IPS-20b (cell line): ENCODE results near the gene GRIP1.

Source experiments
- H3K27ac ChIP-seq: one replicate; pipeline ENCODE4 v1.5.1; 2013; ENCODE audit warnings: low read length
- H3K27me3 ChIP-seq: 2 replicates; pipeline ENCODE4 v1.6.1; 2013; ENCODE audit warnings: mild to moderate bottlenecking, low read length, inconsistent platforms; ENCODE audit not compliant: insufficient read depth
- H3K36me3 ChIP-seq: 2 replicates; pipeline ENCODE4 v1.6.1; 2013; ENCODE audit warnings: low read depth, mild to moderate bottlenecking, inconsistent platforms, low read length, moderate library complexity; ENCODE audit not compliant: insufficient read depth
- H3K4me1 ChIP-seq: 2 replicates; pipeline ENCODE4 v1.6.1; 2013; ENCODE audit warnings: mild to moderate bottlenecking, control low read depth, inconsistent platforms, low read length, moderate library complexity; ENCODE audit not compliant: insufficient read depth
- H3K4me3 ChIP-seq: 2 replicates; pipeline ENCODE4 v1.5.1; 2013; ENCODE audit warnings: mild to moderate bottlenecking, low read length, inconsistent platforms
- H3K9ac ChIP-seq: 2 replicates; pipeline ENCODE4 v1.6.1; 2013; ENCODE audit warnings: low read depth, mild to moderate bottlenecking, inconsistent platforms, low read length, moderate library complexity
- H3K9me3 ChIP-seq: 2 replicates; pipeline ENCODE4 v1.6.1; 2013; ENCODE audit warnings: mild to moderate bottlenecking, low read depth, low read length, inconsistent platforms; ENCODE audit not compliant: insufficient read depth

GRIP1 gene

DNA sequence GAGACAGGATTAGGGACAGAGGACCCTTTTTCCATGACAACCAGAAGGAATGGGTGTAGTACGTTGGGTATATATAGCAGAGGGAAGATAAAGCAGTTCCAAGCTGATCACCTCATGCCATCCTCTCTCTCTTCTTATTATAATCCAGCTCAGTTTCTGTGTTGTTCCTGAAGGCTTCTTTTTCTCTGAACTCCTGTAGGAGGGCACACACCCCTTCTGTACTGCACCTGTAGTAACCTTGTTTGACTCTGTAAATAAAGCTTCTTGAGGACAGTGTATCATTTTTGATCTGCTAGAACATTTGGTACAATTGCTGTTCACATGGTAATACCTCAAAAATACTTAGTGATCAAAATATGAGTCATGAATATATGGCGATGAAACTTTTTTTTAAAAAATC is 343.1 kb downstream of the GRIP1 start:
- H3K36me3 ChIP-seq = peaks cover 25% of the 10 kb centered on the region
- H3K9me3 ChIP-seq = no peaks in the 10 kb centered on the region
- H3K9ac ChIP-seq = no peak overlapping the region
- H3K4me1 ChIP-seq = no peaks in the 10 kb centered on the region
- no peak overlapping the region for H3K27ac ChIP-seq
- no peak overlapping the region for H3K4me3 ChIP-seq
- no peaks in the 10 kb centered on the region for H3K27me3 ChIP-seq

DNA sequence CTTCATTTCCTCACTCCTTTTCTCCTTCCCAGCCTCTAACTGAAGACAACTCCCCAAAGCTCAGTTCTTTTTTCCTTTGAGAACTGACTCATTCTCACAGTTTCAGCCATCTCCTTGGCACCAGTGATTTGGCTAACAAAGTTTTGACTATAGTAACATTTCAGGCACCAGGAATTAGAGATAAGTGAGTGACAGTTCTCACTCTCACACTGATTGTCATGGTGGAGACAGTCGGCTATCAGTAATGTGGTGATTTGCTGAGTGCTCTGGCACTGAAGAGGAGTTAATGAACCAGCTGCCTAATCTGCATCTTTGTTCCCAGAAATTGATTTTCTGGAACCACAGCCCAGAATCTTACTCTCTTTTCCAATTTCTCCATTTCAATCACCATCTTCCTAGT is 347.1 kb downstream of the GRIP1 start:
- Histone ChIP-seq H3K9ac (no peak overlapping the region), H3K36me3 (peaks cover 8% of the 10 kb centered on the region; the same call in 1 of the 2 replicates), H3K27me3 (no peaks in the 10 kb centered on the region), H3K4me1 (no peaks in the 10 kb centered on the region), H3K9me3 (no peaks in the 10 kb centered on the region), H3K27ac (no peak overlapping the region), H3K4me3 (no peak overlapping the region)

DNA sequence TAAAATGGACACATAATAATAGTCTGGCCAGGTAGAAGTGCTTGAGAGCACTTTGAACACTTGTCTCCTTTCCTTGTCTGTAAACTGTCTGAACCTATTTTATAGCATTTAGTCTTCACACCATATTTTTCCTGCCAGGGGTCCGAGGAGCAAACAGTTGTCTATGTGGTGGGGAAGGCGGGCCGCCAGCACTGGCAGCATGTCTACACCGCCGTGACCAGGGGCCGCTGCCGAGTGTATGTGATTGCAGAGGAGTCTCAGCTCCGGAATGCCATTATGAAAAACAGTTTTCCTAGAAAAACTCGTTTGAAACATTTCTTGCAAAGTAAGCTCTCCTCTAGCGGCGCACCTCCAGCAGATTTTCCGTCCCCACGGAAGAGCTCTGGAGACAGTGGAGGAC is 347.9 kb downstream of the GRIP1 start:
- H3K4me1 ChIP-seq = no peaks in the 10 kb centered on the region
- no peaks in the 10 kb centered on the region for H3K27me3 ChIP-seq
- H3K4me3 ChIP-seq = no peak overlapping the region
- peaks cover 8% of the 10 kb centered on the region; the same call in 1 of the 2 replicates for H3K36me3 ChIP-seq
- no peaks in the 10 kb centered on the region for H3K9me3 ChIP-seq
- H3K9ac ChIP-seq = no peak overlapping the region
- H3K27ac ChIP-seq = no peak overlapping the region

DNA sequence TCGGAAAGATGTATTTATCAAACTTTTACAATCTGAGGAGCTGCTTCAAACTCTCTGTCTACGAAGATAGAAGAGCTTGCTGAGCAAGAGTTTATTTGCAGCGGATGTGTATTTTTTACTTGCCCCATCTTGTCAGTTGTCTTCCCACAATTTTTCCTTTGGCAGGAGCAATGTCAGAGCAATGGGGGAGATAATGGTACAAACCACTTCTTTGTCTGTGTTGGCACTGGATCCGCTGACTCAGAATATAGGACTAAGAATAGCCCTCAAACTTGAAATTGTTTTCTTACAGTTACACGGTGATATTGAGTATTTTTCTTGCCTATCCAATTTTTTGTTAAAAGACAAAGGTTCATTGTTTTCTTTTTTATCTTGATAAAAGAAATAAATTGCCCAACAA is 348.9 kb downstream of the GRIP1 start:
- Histone ChIP-seq H3K9me3 (no peaks in the 10 kb centered on the region), H3K27me3 (no peaks in the 10 kb centered on the region), H3K4me3 (no peak overlapping the region), H3K4me1 (no peaks in the 10 kb centered on the region), H3K36me3 (peaks cover 8% of the 10 kb centered on the region; the same call in 1 of the 2 replicates), H3K9ac (no peak overlapping the region), H3K27ac (no peak overlapping the region)

DNA sequence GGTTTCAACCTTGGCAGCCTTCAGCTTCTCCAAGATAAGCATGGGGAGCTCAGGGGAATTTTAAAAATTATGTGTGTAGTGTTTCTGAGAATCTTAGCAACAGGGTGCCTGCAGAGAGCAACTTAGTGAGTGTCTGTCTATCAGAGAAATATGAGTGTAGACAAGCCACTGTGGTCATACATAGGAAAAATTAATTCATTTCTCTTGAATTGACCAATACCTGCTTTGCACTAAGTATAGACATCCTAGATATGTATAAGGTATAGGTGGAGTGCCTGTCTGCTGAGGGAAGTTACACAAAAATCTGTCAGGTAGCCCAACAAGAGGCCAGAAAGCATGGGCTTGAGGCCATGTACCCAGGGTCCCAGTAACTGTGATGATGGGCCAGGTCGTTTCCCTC is 355.9 kb downstream of the GRIP1 start:
- no peaks in the 10 kb centered on the region for H3K4me1 ChIP-seq
- no peak overlapping the region for H3K9ac ChIP-seq
- no peak overlapping the region for H3K27ac ChIP-seq
- no peak overlapping the region for H3K4me3 ChIP-seq
- peaks cover 9% of the 10 kb centered on the region; the same call in 1 of the 2 replicates for H3K36me3 ChIP-seq
- no peaks in the 10 kb centered on the region for H3K27me3 ChIP-seq
- no peaks in the 10 kb centered on the region for H3K9me3 ChIP-seq

DNA sequence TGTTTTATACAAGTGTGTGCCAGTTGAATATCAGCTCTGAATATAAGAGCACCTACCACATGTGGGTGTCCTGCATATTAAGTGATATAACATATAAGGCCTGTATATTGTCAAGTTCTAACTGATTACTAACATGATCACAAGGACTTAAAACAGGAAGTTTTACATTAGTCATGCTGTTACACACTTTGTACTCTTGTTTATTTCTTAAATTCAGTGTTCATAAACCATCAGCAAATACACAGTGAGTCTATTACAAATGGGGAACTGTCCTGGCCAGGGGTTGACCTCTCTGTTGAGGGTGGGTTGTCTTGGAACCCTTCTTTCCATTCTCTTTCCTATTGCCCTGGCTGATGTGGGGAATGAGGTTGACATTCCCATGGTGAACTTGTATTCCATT is 357.4 kb downstream of the GRIP1 start:
- H3K9me3 ChIP-seq = no peaks in the 10 kb centered on the region
- H3K27ac ChIP-seq = no peak overlapping the region
- H3K4me3 ChIP-seq = no peak overlapping the region
- H3K4me1 ChIP-seq = no peaks in the 10 kb centered on the region
- H3K9ac ChIP-seq = no peak overlapping the region
- H3K36me3 ChIP-seq = peaks cover 11% of the 10 kb centered on the region; the same call in 1 of the 2 replicates
- H3K27me3 ChIP-seq = no peaks in the 10 kb centered on the region

DNA sequence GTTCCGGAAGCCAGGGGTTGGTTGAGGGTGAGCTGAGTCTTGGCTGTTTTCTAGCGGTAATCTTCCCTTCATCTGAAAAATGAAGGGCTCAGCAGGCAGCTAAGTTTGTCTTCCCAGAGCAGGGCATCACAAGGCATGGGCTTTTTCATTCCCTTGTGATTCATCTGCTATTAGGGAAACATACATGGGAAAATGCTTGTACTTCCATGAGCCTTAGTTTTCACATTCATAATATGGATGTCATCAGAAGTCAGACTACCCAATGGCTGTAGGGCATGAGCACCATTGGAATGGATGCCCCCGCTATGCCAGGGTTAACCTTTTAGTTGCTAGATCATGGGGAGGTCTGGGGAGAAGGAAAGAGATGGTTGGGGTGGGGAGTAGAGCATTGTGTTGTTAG is 357.9 kb downstream of the GRIP1 start:
- no peaks in the 10 kb centered on the region for H3K9me3 ChIP-seq
- peaks cover 13% of the 10 kb centered on the region for H3K36me3 ChIP-seq
- H3K9ac ChIP-seq = no peak overlapping the region
- no peak overlapping the region for H3K4me3 ChIP-seq
- no peaks in the 10 kb centered on the region for H3K27me3 ChIP-seq
- H3K27ac ChIP-seq = no peak overlapping the region
- H3K4me1 ChIP-seq = no peaks in the 10 kb centered on the region

DNA sequence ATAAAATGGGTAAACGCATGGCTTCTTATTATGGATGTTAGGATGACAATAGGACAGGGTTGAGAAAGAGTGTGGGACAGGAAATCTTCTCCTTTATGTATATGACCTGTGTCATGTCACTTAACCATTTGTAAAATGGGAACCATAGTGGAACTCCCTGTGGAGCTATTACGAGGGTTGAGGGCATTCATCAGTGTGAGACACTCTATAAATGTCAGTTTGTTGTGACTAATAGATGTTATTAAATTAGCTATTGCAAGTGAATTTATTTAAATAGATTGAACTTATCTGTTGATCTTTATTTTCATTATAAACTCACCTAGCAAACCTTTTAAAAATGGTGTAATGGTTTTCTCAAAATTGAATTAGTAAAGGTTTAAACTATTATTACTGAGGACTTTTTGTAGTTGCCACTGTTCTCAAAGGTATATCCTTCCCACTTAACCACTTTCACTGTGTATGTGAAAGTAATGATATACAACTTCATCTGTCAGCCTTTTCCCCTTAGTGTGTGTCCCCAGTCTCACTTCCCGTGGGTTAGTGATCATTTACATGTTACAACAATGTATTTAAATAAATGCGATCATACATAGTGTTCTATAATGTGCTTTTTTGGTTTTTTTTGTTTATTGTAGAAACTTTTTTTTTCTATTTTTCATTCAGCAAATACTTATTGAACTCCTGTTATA is 359.5 kb downstream of the GRIP1 start:
- Histone ChIP-seq H3K9me3 (no peaks in the 10 kb centered on the region), H3K4me3 (no peak overlapping the region), H3K36me3 (peaks cover 20% of the 10 kb centered on the region), H3K27ac (no peak overlapping the region), H3K4me1 (no peaks in the 10 kb centered on the region), H3K27me3 (no peaks in the 10 kb centered on the region), H3K9ac (no peak overlapping the region)

DNA sequence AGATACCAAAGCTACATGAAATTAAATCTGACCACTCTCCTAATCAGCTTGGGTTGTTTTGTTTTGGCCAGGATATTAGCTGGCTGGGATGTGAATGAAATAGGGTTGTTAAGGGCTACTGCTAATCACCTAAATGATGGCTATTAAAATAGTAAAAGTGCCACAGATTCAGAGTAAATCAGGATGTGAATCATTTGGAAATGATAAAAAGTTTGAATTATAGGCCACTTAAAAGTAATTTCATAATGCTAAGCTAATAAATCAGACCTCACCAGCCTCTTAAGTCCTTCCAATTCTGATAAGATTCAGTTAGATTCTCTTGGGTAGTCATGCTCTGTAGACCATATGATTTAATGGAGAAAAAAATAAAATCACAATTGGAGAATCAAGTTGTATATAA is 364.6 kb downstream of the GRIP1 start:
- no peaks in the 10 kb centered on the region for H3K4me1 ChIP-seq
- no peak overlapping the region for H3K27ac ChIP-seq
- no peak overlapping the region for H3K9ac ChIP-seq
- H3K4me3 ChIP-seq = no peak overlapping the region
- H3K27me3 ChIP-seq = no peaks in the 10 kb centered on the region
- no peaks in the 10 kb centered on the region for H3K9me3 ChIP-seq
- H3K36me3 ChIP-seq = peaks cover 45% of the 10 kb centered on the region

DNA sequence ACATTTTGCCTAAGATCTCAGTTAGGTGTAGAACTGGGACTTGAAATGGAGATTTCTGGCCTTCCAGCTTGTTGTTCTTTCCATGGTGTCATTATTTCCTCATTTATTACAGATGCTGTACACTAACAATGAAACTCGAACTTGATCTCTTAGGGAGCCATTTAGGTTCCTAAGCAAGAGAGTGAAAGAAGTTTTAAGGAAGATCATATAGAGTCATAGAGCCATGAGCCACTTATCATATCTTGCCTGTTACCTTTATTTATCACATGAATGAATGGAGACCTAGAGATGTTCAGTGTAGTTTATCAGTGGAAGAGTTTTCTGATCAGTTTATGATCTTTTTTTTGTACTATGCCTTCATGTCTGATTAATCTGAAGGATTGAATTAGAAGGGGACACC is 366.7 kb downstream of the GRIP1 start:
- no peak overlapping the region for H3K27ac ChIP-seq
- H3K27me3 ChIP-seq = no peaks in the 10 kb centered on the region
- no peaks in the 10 kb centered on the region for H3K9me3 ChIP-seq
- H3K4me1 ChIP-seq = no peaks in the 10 kb centered on the region
- H3K36me3 ChIP-seq = peaks cover 53% of the 10 kb centered on the region
- H3K4me3 ChIP-seq = no peak overlapping the region
- no peak overlapping the region for H3K9ac ChIP-seq

DNA sequence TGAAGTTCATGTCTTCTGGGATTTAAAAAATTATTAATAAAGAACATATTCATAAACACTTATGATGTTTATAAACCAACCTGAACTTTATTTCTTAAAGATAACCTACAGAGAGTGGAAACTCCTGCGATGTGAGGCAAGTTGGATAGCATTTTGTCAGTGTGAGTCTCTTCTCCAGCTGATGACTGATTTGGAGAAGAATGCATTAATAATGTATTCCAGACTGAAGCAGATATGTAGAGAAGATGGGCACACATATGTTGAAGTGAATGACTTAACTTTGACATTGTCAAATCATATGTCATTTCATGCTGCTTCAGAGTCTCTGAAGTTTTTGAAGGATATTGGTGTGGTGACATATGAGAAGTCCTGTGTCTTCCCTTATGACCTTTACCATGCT is 369.3 kb downstream of the GRIP1 start:
- no peaks in the 10 kb centered on the region for H3K4me1 ChIP-seq

DNA sequence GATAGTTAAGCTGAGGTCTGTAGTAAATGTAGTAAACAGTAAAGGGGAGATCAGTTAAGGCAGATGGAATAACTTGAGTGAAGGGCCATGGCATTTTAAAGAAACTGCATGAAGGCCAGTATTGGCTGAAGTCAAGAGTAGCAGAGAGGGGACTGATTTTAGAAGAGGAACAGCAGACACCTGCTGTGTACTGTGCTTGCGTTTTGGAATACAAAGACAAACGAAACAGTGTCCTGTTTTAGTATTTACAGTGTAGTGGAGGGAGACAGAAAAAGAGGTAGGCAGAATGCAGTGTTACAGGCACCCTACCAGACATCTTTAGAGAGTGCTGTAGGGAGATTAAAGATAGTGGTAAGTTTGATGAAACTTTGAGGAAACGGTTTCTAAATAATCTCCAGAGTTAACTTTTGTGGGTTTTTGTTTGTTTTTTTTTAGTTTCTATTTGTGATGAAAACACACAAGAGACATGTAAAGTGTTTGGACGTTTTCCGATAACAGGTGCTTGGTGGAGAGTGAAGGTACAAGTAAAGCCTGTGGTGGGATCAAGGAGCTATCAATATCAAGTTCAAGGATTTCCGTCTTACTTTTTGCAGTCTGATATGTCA is 374.5 kb downstream of the GRIP1 start:
- Histone ChIP-seq H3K27me3 (peaks cover 14% of the 10 kb centered on the region), H3K4me3 (no peak overlapping the region), H3K9me3 (no peaks in the 10 kb centered on the region), H3K36me3 (peaks cover 28% of the 10 kb centered on the region), H3K9ac (no peak overlapping the region), H3K4me1 (no peaks in the 10 kb centered on the region; the same call in 1 of the 2 replicates), H3K27ac (no peak overlapping the region)

More for the DNA sequence above, 369.3 kb downstream of the GRIP1 start:
- no peak overlapping the region for H3K27ac ChIP-seq
- H3K9me3 ChIP-seq = no peaks in the 10 kb centered on the region
- H3K4me3 ChIP-seq = no peak overlapping the region
- H3K27me3 ChIP-seq = no peaks in the 10 kb centered on the region
- no peak overlapping the region for H3K9ac ChIP-seq
- H3K36me3 ChIP-seq = peaks cover 61% of the 10 kb centered on the region
